Endodermal cell (in vitro differentiated cells): Measurements from ENCODE around the gene RBKS. TPM values are rescaled to one million over a fixed set of nuclear protein-coding genes. Genes with fewer than 3 reads are reported as not detected.
"Not testable (repeated sequence)": the region's sequence is repeated elsewhere in the genome, so short reads cannot be mapped to it uniquely, and the experiment has no call there.

Experiments used
- DNase-seq: peaks from one replicate; pipeline ENCODE4 v3.0.0-alpha.2; 2017
- H3K27ac ChIP-seq: 2 replicates; pipeline ENCODE4 v1.5.1; 2013; ENCODE audit warnings: mild to moderate bottlenecking, low read depth, low read length, moderate library complexity
- H3K27me3 ChIP-seq: 2 replicates; pipeline ENCODE4 v1.6.1; 2013; ENCODE audit warnings: mild to moderate bottlenecking, low read length, moderate library complexity; ENCODE audit not compliant: insufficient read depth, control insufficient read depth, poor library complexity, severe bottlenecking
- H3K36me3 ChIP-seq: 2 replicates; pipeline ENCODE4 v1.7.0; 2013; ENCODE audit warnings: mild to moderate bottlenecking, low read length, moderate library complexity; ENCODE audit not compliant: control insufficient read depth, insufficient read depth
- H3K4me1 ChIP-seq: one replicate; pipeline ENCODE4 v1.7.0; 2013; ENCODE audit warnings: low read length; ENCODE audit not compliant: control insufficient read depth, insufficient read depth
- H3K4me3 ChIP-seq: 2 replicates; pipeline ENCODE4 v1.5.1; 2013; ENCODE audit warnings: mild to moderate bottlenecking, low read length, moderate library complexity
- H3K9ac ChIP-seq: 2 replicates; pipeline ENCODE4 v1.6.1; 2013; ENCODE audit warnings: mild to moderate bottlenecking, low read length, moderate library complexity; ENCODE audit not compliant: poor library complexity, severe bottlenecking; ENCODE audit errors: extremely low read depth
- H3K9me3 ChIP-seq: 2 replicates; pipeline ENCODE4 v1.6.1; 2013; ENCODE audit warnings: mild to moderate bottlenecking, low read length, moderate library complexity; ENCODE audit not compliant: control insufficient read depth
- H3K27ac Mint-ChIP-seq: 2 replicates; pipeline ENCODE4 v1.8.0; 2020; ENCODE audit warnings: mixed read lengths
- H3K27me3 Mint-ChIP-seq: 2 replicates; pipeline ENCODE4 v1.8.0; 2021; ENCODE audit warnings: mild to moderate bottlenecking, mixed read lengths; ENCODE audit not compliant: insufficient read depth
- H3K36me3 Mint-ChIP-seq: 2 replicates; pipeline ENCODE4 v1.8.0; 2020; ENCODE audit warnings: low read depth, mixed read lengths
- H3K4me1 Mint-ChIP-seq: 2 replicates; pipeline ENCODE4 v1.8.0; 2020; ENCODE audit warnings: mixed read lengths
- H3K4me3 Mint-ChIP-seq: 2 replicates; pipeline ENCODE4 v1.8.0; 2020; ENCODE audit warnings: mild to moderate bottlenecking, moderate library complexity, mixed read lengths
- H3K9me3 Mint-ChIP-seq: 2 replicates; pipeline ENCODE4 v1.8.0; 2020; ENCODE audit warnings: mild to moderate bottlenecking, mixed read lengths
- CTCF ChIP-seq: fragments of 200-600 bp; sonication (generic); conservative IDR thresholded peaks from 2 replicates; pipeline ENCODE4 v1.5.0; 2021; ENCODE audit warnings: antibody characterized with exemption, mild to moderate bottlenecking
- WGBS, 2 experiments: methylation state at CpG; one replicate each; pipeline versions ENCODE4 v1.1.5 to v1.1.7; 2013; ENCODE audit warnings: missing lambda C conversion rate in 2 of 2, mixed read lengths in 1 of 2; ENCODE audit not compliant: insufficient coverage in 1 of 2, insufficient read length in 1 of 2; 5-methylcytosine and 5-hydroxymethylcytosine counted together
- total RNA-seq, 2 donors: library from RNA; stranded (reverse); fragmentation: NEBNext Ultra II Directional in 1 of 2; extraction: Animal tissue kit (Norgen Biotek cat#: 25700) in 1 of 2; gene quantifications; 2 replicates in 1 of 2; 3 replicates in 1 of 2; pipeline ENCODE4 v1.2.1, GENCODE V29; 2021

The RBKS gene
- total RNA-seq, 2 donors from 2014 or later = 4.4 to 4.9 TPM

DNA sequence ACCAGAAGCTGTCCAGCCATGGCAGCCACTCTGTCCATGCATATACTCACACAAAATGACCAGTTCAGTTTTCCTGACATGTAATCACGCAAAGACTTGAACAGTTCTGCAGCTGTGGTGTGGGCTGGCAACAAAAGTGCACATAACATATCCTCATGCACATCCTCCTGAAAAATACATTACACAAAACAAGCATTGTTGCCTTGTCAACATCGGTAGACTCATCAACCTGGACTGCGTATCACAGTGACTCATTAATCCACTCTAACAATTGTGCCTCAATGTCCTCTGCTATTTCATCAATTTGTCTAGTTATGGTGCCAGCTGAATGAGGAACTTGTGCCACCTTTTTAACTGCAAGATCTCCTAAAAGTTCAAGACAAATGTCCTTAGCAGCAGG, 19.5 kb downstream of the RBKS start:
- peaks cover 17% of the 10 kb centered on the region for H3K27me3 ChIP-seq
- no peak overlapping the region for H3K27ac Mint-ChIP-seq
- H3K9me3 ChIP-seq = no peaks in the 10 kb centered on the region
- H3K4me3 Mint-ChIP-seq = no peak overlapping the region
- H3K36me3 ChIP-seq = no peaks in the 10 kb centered on the region
- H3K4me1 ChIP-seq = no peaks in the 10 kb centered on the region
- no peak for TF ChIP-seq CTCF
- no peaks in the 10 kb centered on the region for H3K4me1 Mint-ChIP-seq
- DNase-seq = no peak
- peaks cover 1% of the 10 kb centered on the region for H3K9me3 Mint-ChIP-seq
- H3K9ac ChIP-seq = no peak overlapping the region
- 95 to 97% methylated on average over 3 of the region's 3 CpGs for WGBS, 2 experiments
- no peak overlapping the region for H3K4me3 ChIP-seq
- H3K36me3 Mint-ChIP-seq = no peaks in the 10 kb centered on the region
- no peak overlapping the region for H3K27ac ChIP-seq
- H3K27me3 Mint-ChIP-seq = peaks cover 9% of the 10 kb centered on the region

DNA sequence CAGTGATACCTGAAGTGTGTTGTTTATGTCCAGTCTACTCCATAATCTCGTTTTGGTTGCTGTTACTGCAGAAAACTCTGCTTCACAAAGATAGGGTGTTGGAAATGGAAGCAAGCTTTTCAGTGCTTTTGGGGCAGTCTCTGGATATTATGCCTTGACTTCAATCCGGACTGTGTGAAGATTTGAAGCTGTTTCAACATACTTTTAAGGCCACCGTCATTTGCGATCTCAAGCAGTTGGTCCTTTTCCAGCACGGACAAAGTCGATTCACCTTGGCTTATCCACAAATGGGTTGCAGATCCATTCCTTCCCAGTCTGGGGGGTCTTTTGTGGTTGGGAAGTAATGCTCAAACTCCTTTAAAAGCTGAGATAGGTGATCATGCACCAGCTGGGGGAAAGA, 20.4 kb downstream of the RBKS start:
- Mint-ChIP-seq H3K4me1 (peaks cover under 1% of the 10 kb centered on the region), H3K4me3 (no peak overlapping the region), H3K27ac (no peak overlapping the region), H3K9me3 (no peaks in the 10 kb centered on the region), H3K27me3 (peaks cover 13% of the 10 kb centered on the region), H3K36me3 (no peaks in the 10 kb centered on the region)
- Histone ChIP-seq H3K27me3 (peaks cover 20% of the 10 kb centered on the region), H3K27ac (no peak overlapping the region), H3K9ac (no peak overlapping the region), H3K4me3 (no peak overlapping the region), H3K9me3 (no peaks in the 10 kb centered on the region), H3K36me3 (no peaks in the 10 kb centered on the region), H3K4me1 (no peaks in the 10 kb centered on the region)
- no peak for DNase-seq
- WGBS, 2 experiments = 84% methylated on average over 5 to 6 of the region's 6 CpGs
- no peak for TF ChIP-seq CTCF

- Mint-ChIP-seq H3K4me3 (no peak overlapping the region), H3K9me3 (no peaks in the 10 kb centered on the region), H3K36me3 (no peaks in the 10 kb centered on the region), H3K27ac (no peak overlapping the region), H3K4me1 (peaks cover 8% of the 10 kb centered on the region), H3K27me3 (peaks cover 39% of the 10 kb centered on the region)
- WGBS, 2 experiments = 92 to 100% methylated on average over 1 of the region's 1 CpG
- peaks cover 4% of the 10 kb centered on the region for H3K4me1 ChIP-seq
- H3K4me3 ChIP-seq = no peak overlapping the region
- no peak overlapping the region for H3K27ac ChIP-seq
- H3K9ac ChIP-seq = no peak overlapping the region
- TF ChIP-seq CTCF = no peak
- peaks cover 20% of the 10 kb centered on the region for H3K27me3 ChIP-seq
- DNase-seq = no peak
- H3K36me3 ChIP-seq = no peaks in the 10 kb centered on the region
- no peaks in the 10 kb centered on the region for H3K9me3 ChIP-seq
These were observed 23.9 kb downstream of the RBKS start for GRCh38 chr2:27866237-27866636.

GRCh38 chr2:27863955-27864354, 26.2 kb downstream of the RBKS start:
- H3K4me3 Mint-ChIP-seq, H3K27ac ChIP-seq, H3K36me3 ChIP-seq, H3K9me3 Mint-ChIP-seq, H3K9ac ChIP-seq, H3K27ac Mint-ChIP-seq, H3K4me1 ChIP-seq, DNase-seq, H3K4me1 Mint-ChIP-seq, H3K36me3 Mint-ChIP-seq, H3K9me3 ChIP-seq, H3K4me3 ChIP-seq: not testable (repeated sequence)
- peaks cover 57% of the 10 kb centered on the region for H3K27me3 Mint-ChIP-seq
- H3K27me3 ChIP-seq = peaks cover 33% of the 10 kb centered on the region
- WGBS, 2 experiments = 85 to 89% methylated on average over 5 of the region's 5 CpGs
